Mucosa of descending colon (tissue), 3 donors: ENCODE results near the gene AGO3. TPM values are rescaled to one million over a fixed set of nuclear protein-coding genes. Genes with fewer than 3 reads are reported as not detected.

Experiments used
- ATAC-seq: fragments of 200-7000 bp; cut with Tn5 transposase; one replicate; pipeline ENCODE4 v1.9.1; 2020; ENCODE audit warnings: mild to moderate bottlenecking, moderate library complexity
- DNase-seq, 3 donors: peaks; one replicate each; pipeline ENCODE4 v3.0.0-alpha.2; 2020
- H3K36me3 ChIP-seq: fragments of 200-600 bp; one replicate; pipeline ENCODE4 v1.8.0; 2021; ENCODE audit warnings: low read depth, mild to moderate bottlenecking
- H3K4me1 ChIP-seq: fragments of 200-600 bp; one replicate; pipeline ENCODE4 v1.8.0; 2021; ENCODE audit warnings: low read depth, mild to moderate bottlenecking
- H3K4me3 ChIP-seq: fragments of 200-600 bp; one replicate; pipeline ENCODE4 v1.8.0; 2021; ENCODE audit warnings: mild to moderate bottlenecking
- H3K9me3 ChIP-seq: fragments of 200-600 bp; one replicate; pipeline ENCODE4 v1.8.0; 2021; ENCODE audit warnings: mild to moderate bottlenecking
- intact Hi-C, 2 donors: fragments of 100-400 bp; cut with DNase I in 1 of 2; cut with micrococcal nuclease in 1 of 2; formaldehyde crosslinking; loops; one replicate each; pipeline versions ENCODE4 v1.11.0 to v1.11.1; 2022; cut with DNase I, micrococcal nuclease
- total RNA-seq, 3 donors: library from RNA; stranded (reverse); fragmentation: NEBNext Ultra II Directional in 2 of 3; extraction: Animal tissue kit (Norgen Biotek cat#: 25700) in 2 of 3; gene quantifications; one replicate each; pipeline versions ENCODE4 v1.2.1 to v1.2.4, GENCODE V29; 2021 to 2023
- TF ChIP-seq, protein P1 (sequence below): fragments of 200-600 bp; IDR thresholded peaks from one replicate; pipeline ENCODE4 v1.8.0; 2022; ENCODE audit warnings: antibody characterized with exemption, mild to moderate bottlenecking
- donor health status: DM: no; HTN: no; CAD: no; lungs with moderate emphysema.
- donor health status: DM: no; HTN: no; CAD: no.
- donor health status: DM: no; HTN: yes; CAD: no.

Gene AGO3
- total RNA-seq, 3 donors from 2014 or later: 16.6 to 34.5 (median 16.9) TPM

DNA sequence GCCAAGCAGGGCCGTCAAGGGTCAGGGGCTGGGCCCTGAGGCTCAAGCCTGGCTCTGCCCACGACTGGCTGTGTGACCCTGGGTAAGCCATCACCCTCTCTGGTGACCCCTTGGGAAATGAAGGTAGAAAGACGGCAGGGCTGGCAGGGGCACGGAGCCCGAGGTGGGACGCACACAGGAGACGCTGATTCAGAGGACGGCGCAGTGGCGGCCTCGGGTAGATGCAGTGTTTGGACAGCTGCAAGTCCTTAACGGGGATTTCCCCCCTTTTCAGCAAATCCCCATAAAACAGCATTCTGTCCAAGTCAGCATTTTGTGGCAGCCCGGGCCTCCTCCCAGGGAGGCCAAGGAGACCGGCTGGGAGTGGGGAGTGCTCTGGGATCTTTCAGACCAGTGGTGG, 177.4 kb downstream of the AGO3 start:
- H3K9me3 ChIP-seq: no peaks in the 10 kb centered on the region
- no peak overlapping the region for H3K4me3 ChIP-seq
- no peaks in the 10 kb centered on the region for H3K4me1 ChIP-seq
- H3K36me3 ChIP-seq: no peaks in the 10 kb centered on the region
- intact Hi-C loops: no loop called here
- TF ChIP-seq, protein P1, sequence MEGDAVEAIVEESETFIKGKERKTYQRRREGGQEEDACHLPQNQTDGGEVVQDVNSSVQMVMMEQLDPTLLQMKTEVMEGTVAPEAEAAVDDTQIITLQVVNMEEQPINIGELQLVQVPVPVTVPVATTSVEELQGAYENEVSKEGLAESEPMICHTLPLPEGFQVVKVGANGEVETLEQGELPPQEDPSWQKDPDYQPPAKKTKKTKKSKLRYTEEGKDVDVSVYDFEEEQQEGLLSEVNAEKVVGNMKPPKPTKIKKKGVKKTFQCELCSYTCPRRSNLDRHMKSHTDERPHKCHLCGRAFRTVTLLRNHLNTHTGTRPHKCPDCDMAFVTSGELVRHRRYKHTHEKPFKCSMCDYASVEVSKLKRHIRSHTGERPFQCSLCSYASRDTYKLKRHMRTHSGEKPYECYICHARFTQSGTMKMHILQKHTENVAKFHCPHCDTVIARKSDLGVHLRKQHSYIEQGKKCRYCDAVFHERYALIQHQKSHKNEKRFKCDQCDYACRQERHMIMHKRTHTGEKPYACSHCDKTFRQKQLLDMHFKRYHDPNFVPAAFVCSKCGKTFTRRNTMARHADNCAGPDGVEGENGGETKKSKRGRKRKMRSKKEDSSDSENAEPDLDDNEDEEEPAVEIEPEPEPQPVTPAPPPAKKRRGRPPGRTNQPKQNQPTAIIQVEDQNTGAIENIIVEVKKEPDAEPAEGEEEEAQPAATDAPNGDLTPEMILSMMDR: no peak
- ATAC-seq: peak; percentile 39
- no peak for DNase-seq

DNA sequence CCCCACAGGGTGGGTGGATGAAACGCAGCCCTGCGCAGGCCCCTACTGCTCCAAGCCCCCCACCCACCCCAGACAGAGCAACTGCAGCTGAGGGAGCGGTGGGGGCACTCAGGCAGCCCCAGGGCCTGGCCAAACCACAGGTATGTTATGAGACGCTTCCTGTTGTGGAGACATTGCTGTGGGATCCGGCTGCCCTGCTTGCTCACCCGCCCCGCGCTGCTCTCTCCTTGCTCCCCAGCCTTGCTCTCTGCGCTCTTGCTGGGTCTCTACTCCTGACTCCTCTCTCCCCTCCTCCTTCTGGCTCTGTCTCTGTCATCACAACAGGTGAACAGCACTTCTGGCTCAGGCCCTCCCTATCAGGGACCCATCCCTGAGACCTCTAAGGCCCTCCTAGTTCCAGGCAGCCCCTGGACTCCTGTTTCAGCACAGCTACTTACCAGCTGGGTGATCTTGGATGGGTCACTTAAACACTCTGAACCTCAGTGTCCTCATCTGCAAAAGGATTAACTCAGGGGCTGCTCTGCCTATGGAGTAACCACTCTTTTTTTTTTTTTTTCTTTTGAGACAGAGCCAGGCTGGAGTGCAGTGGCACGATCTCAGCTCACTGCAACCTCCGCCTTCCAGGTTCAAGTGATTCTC, 178.3 kb downstream of the AGO3 start:
- ATAC-seq (peak; percentile 64), DNase-seq (no peak)

DNA sequence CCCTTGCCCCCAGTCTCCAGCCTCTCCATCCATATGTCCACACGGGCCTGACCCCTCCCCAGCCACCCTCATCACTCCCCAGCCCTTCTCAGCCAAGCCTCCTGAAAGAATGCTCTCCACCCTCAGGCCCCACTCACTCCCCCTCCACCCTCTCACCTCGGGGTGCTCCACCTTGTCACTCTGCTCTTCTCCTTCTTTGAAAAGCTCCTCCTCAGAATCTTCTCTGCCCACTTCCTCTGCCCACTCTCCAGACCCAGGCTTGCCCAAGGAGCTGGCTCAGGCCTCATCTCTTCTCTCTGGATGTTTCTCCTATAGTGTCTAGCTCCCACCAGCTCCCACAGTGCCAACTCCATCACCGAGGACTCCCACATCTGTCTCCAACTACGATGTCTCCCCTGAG, 180.2 kb downstream of the AGO3 start:
- Histone ChIP-seq H3K9me3 (no peaks in the 10 kb centered on the region), H3K4me3 (no peak overlapping the region), H3K4me1 (no peaks in the 10 kb centered on the region), H3K36me3 (no peaks in the 10 kb centered on the region)
- intact Hi-C loops: no loop called here
- no peak for ATAC-seq
- TF ChIP-seq, protein P1: no peak
- no peak for DNase-seq

More for the DNA sequence above, 178.3 kb downstream of the AGO3 start:
- TF ChIP-seq, protein P1: no peak
- Histone ChIP-seq H3K4me3 (no peak overlapping the region), H3K4me1 (no peaks in the 10 kb centered on the region), H3K9me3 (no peaks in the 10 kb centered on the region), H3K36me3 (no peaks in the 10 kb centered on the region)
- intact Hi-C loops: no loop called here

DNA sequence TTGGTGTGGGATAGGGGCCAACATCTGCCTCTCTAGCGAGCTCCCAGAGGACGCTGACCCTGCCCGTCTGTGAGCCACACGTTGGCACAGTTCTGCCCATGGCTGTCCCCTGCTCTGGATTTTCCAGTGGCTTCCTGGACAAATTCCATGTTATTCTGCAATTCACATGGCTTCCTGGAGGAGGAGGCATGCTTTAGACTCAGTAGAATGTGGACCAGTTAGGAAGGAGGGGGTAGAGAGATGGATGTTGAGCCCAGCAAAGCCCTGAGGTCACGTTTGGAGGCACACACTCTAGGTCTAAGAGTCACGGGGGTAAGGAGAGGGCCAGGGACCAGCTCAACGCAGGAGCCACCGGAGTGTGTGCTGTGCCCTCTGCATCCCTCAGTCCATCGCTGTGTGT, 181.9 kb downstream of the AGO3 start:
- no peak for ATAC-seq
- TF ChIP-seq, protein P1: no peak
- Histone ChIP-seq H3K9me3 (no peaks in the 10 kb centered on the region), H3K4me1 (no peaks in the 10 kb centered on the region), H3K4me3 (no peak overlapping the region), H3K36me3 (no peaks in the 10 kb centered on the region)
- intact Hi-C loops: no loop called here
- DNase-seq: no peak

DNA sequence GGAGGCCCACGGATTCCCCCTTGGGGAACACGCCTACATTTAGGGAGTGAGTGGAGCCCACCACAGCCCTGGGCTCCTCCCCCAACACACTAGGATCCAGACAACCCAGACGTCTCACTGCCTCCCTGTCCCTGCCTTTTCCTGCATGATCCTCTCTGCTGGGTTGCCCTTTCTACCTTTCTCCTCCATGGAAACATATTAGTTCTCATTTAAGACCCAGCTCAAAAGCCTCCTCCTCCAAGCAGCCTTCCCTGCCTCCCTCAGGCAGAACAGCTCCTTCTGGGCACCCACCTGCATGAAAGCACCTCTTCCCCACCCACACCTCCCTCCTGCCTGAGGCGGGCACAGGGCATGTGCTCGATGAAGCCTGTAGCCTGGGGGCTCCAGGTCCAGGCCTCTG, 183.5 kb downstream of the AGO3 start:
- Histone ChIP-seq H3K4me1 (no peaks in the 10 kb centered on the region), H3K9me3 (no peaks in the 10 kb centered on the region), H3K4me3 (no peak overlapping the region), H3K36me3 (no peaks in the 10 kb centered on the region)
- no peak for DNase-seq
- ATAC-seq: no peak
- intact Hi-C loops: no loop called here
- TF ChIP-seq, protein P1: no peak

DNA sequence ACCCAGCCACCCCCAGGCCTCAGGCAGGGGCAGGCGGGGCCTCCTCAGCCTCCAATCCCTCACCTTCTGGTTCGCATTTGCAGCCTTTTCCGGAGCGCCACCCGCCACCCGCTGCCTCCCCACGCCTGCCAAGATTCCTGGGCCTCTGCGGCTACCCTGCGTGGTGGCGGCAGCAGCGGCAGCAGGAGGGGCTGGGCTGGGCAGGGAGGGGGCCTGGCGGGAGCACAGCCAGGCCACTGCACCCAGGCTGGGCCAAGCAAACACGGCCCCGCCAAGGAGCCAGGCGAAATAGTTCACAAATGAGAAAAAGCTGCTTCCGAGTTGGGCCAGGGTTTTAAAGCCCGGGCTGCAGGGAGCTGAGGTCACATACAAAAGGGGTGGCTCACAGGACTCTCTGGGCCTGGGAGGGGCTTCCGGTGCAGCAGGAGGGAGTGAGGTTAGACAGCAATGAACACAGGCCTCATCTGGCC, 184.3 kb downstream of the AGO3 start:
- no peak for DNase-seq
- TF ChIP-seq, protein P1: no peak
- H3K9me3 ChIP-seq: no peaks in the 10 kb centered on the region
- no peaks in the 10 kb centered on the region for H3K36me3 ChIP-seq
- ATAC-seq: no peak
- H3K4me1 ChIP-seq: no peaks in the 10 kb centered on the region
- intact Hi-C loops: no loop called here
- H3K4me3 ChIP-seq: no peak overlapping the region
